Measurements from ENCODE around the gene UBXN11.

The UBXN11 gene

GRCh38 chr1:26306290-26307229, at the start of gene UBXN11:
UBXN11 (minus strand) TSS chr1:26306636; CDS start chr1:26302883, 3,753 bp downstream.
- H3K4me3 ChIP-seq (ENCODE audit: low read length), result peak within 1 kb of the TSS; percentile 92
- DNase-seq (ENCODE audit: low read depth), result peak; percentile 90
- TF ChIP-seq CTCF (conservative IDR thresholded peaks at IDR 0.05; ENCODE audit: low read length), result no peak

- TF ChIP-seq CTCF (conservative IDR thresholded peaks at IDR 0.05; ENCODE audit: low read length), result no peak
- H3K4me3 ChIP-seq (ENCODE audit: low read length), result no peak overlapping the region
- DNase-seq (ENCODE audit: low read depth), result no peak
Observed at GRCh38 chr1:26356106-26356505, 49.7 kb upstream of the UBXN11 start.

GRCh38 chr1:26354972-26355371, 48.5 kb upstream of the UBXN11 start:
- TF ChIP-seq CTCF (conservative IDR thresholded peaks at IDR 0.05; ENCODE audit: low read length), result no peak
- DNase-seq (ENCODE audit: low read depth), result no peak
- H3K4me3 ChIP-seq (ENCODE audit: low read length), result no peak overlapping the region

- DNase-seq (ENCODE audit: low read depth), result no peak
- no peak for TF ChIP-seq CTCF (conservative IDR thresholded peaks at IDR 0.05; ENCODE audit: low read length)
- no peak within 1 kb of the TSS for H3K4me3 ChIP-seq (ENCODE audit: low read length)
Observed at GRCh38 chr1:26353976-26354820, 47.8 kb upstream of the UBXN11 start, which contains the start of gene CRYBG2. CRYBG2 (minus strand) TSS chr1:26354130; CDS start chr1:26346657, 7,473 bp downstream.

GRCh38 chr1:26353210-26353859, 46.9 kb upstream of the UBXN11 start:
- DNase-seq (ENCODE audit: low read depth), result no peak
- no peak overlapping the region for H3K4me3 ChIP-seq (ENCODE audit: low read length)
- no peak for TF ChIP-seq CTCF (conservative IDR thresholded peaks at IDR 0.05; ENCODE audit: low read length)

- H3K4me3 ChIP-seq (ENCODE audit: low read length), result no peak overlapping the region
- DNase-seq (ENCODE audit: low read depth), result no peak
- no peak for TF ChIP-seq CTCF (conservative IDR thresholded peaks at IDR 0.05; ENCODE audit: low read length)
Observed at GRCh38 chr1:26352338-26352679, 45.9 kb upstream of the UBXN11 start.

Measured in AG10803 (cell line).